IMR-90 (cell line): ENCODE measurements around the gene PPIL6. TPM values are rescaled to one million over a fixed set of nuclear protein-coding genes. Genes with fewer than 3 reads are reported as not detected.

ENCODE experiments used
- ATAC-seq: fragments of 200-7000 bp; cut with Tn5 transposase; 2 replicates; pipeline ENCODE4 v1.9.1; 2020; ENCODE audit warnings: low read depth, mild to moderate bottlenecking, moderate library complexity
- BruUV-seq: library from RNA; stranded (reverse); fragments of 400-500 nt; replicated peaks from 2 replicates; lab custom pipeline; 2021; lab: Mats Ljungman, UMichigan
- CTCF ChIA-PET: fragments of 300-600 bp; formaldehyde crosslinking; extraction: SDS; loops from one replicate; lab custom pipeline; 2021; ENCODE audit warnings: antibody characterized with exemption; lab: Yijun Ruan, JAX
- POLR2A ChIA-PET: fragments of 300-600 bp; sonication (Branson Sonifier 250); formaldehyde crosslinking; loops from one replicate; lab custom pipeline; 2022; ENCODE audit warnings: antibody characterized with exemption; ENCODE audit not compliant: unreplicated experiment; lab: Charles Lee
- DNase-seq: peaks from one replicate; pipeline ENCODE4 v3.0.0; 2013
- H2AFZ ChIP-seq: replicated peaks from 2 replicates; pipeline ENCODE3; 2013; ENCODE audit warnings: low read length, mild to moderate bottlenecking; ENCODE audit not compliant: poor library complexity
- H2AK5ac ChIP-seq: 2 replicates; pipeline ENCODE4 v1.6.1; 2013; ENCODE audit warnings: low read depth, low read length, inconsistent platforms
- H2AK9ac ChIP-seq: replicated peaks from 2 replicates; pipeline ENCODE3; 2013; ENCODE audit warnings: mild to moderate bottlenecking, low read depth, low read length, moderate library complexity; ENCODE audit not compliant: poor library complexity
- H2BK120ac ChIP-seq: 2 replicates; pipeline ENCODE4 v1.6.1; 2013; ENCODE audit warnings: low read depth, low read length, inconsistent platforms
- H2BK15ac ChIP-seq: 3 replicates; pipeline ENCODE4 v1.6.1; 2013; ENCODE audit warnings: low read depth, low read length, inconsistent platforms
- H2BK20ac ChIP-seq: 2 replicates; pipeline ENCODE4 v1.6.1; 2013; ENCODE audit warnings: low read depth, mild to moderate bottlenecking, inconsistent platforms, low read length, moderate library complexity
- H2BK5ac ChIP-seq: 2 replicates; pipeline ENCODE4 v1.6.1; 2013; ENCODE audit warnings: mild to moderate bottlenecking, low read depth, low read length, inconsistent platforms; ENCODE audit not compliant: poor library complexity, severe bottlenecking
- H3K14ac ChIP-seq: replicated peaks from 2 replicates; pipeline ENCODE4 v1.6.1; 2013; ENCODE audit warnings: low read depth, low read length, inconsistent platforms
- H3K18ac ChIP-seq: 2 replicates; pipeline ENCODE4 v1.6.1; 2013; ENCODE audit warnings: low read depth, low read length, control low read depth
- H3K23ac ChIP-seq: 2 replicates; pipeline ENCODE4 v1.6.1; 2013; ENCODE audit warnings: low read depth, low read length, inconsistent platforms
- H3K27ac ChIP-seq: 2 replicates; pipeline ENCODE4 v1.5.1; 2013; ENCODE audit warnings: mild to moderate bottlenecking, control low read depth, low read length; ENCODE audit not compliant: insufficient read depth
- H3K27me3 ChIP-seq: 2 replicates; pipeline ENCODE4 v1.6.1; 2013; ENCODE audit warnings: low read length; ENCODE audit not compliant: control insufficient read depth, insufficient read depth
- H3K36me3 ChIP-seq: 2 replicates; pipeline ENCODE4 v1.6.1; 2013; ENCODE audit warnings: low read length, mixed read lengths; ENCODE audit not compliant: control insufficient read depth, insufficient read depth
- H3K4ac ChIP-seq: 2 replicates; pipeline ENCODE4 v1.6.1; 2013; ENCODE audit warnings: low read depth, low read length, inconsistent platforms
- H3K4me1 ChIP-seq: 2 replicates; pipeline ENCODE4 v1.6.1; 2013; ENCODE audit warnings: low read length, mixed read lengths; ENCODE audit not compliant: control insufficient read depth, insufficient read depth
- H3K4me2 ChIP-seq: 2 replicates; pipeline ENCODE4 v1.6.1; 2013; ENCODE audit warnings: low read depth, mild to moderate bottlenecking, control low read depth, low read length, moderate library complexity
- H3K4me3 ChIP-seq: 2 replicates; pipeline ENCODE4 v1.5.1; 2013; ENCODE audit warnings: low read depth, mild to moderate bottlenecking, control low read depth, low read length, moderate library complexity; ENCODE audit not compliant: insufficient read depth
- H3K56ac ChIP-seq: 2 replicates; pipeline ENCODE4 v1.6.1; 2013; ENCODE audit warnings: low read length, inconsistent platforms; ENCODE audit not compliant: insufficient read depth; ENCODE audit errors: extremely low read depth
- H3K79me1 ChIP-seq, 2 experiments: 2 replicates each; pipeline ENCODE4 v1.6.1; 2013; ENCODE audit warnings: low read length in 2 of 2, inconsistent platforms in 1 of 2, low read depth in 1 of 2
- H3K9ac ChIP-seq: 2 replicates; pipeline ENCODE4 v1.6.1; 2013; ENCODE audit warnings: low read depth, low read length, control low read depth
- H3K9me1 ChIP-seq: 2 replicates; pipeline ENCODE4 v1.6.1; 2013; ENCODE audit warnings: low read length, inconsistent platforms; ENCODE audit not compliant: insufficient read depth
- H3K9me3 ChIP-seq: 2 replicates; pipeline ENCODE4 v1.6.1; 2013; ENCODE audit warnings: low read length; ENCODE audit not compliant: control insufficient read depth, insufficient read depth
- H4K20me1 ChIP-seq: 2 replicates; pipeline ENCODE4 v1.6.1; 2013; ENCODE audit warnings: low read length, inconsistent platforms; ENCODE audit not compliant: insufficient read depth
- H4K5ac ChIP-seq: 2 replicates; pipeline ENCODE4 v1.6.1; 2013; ENCODE audit warnings: mild to moderate bottlenecking, low read depth, low read length, control low read depth
- H4K8ac ChIP-seq, 2 experiments: 2 replicates each; pipeline ENCODE4 v1.6.1; 2013; ENCODE audit warnings: low read depth in 2 of 2, low read length in 2 of 2, control low read depth in 1 of 2, inconsistent platforms in 1 of 2
- H4K91ac ChIP-seq: 2 replicates; pipeline ENCODE4 v1.6.1; 2013; ENCODE audit warnings: low read depth, low read length, inconsistent platforms; ENCODE audit not compliant: insufficient read depth
- CEBPB ChIP-seq: IDR thresholded peaks from 2 replicates; pipeline ENCODE4 v1.6.1; 2012; ENCODE audit warnings: low read depth, low read length, improper control_type of control experiment
- ELK1 ChIP-seq: fragments of 150-350 bp; IDR thresholded peaks from 2 replicates; pipeline ENCODE4 v1.6.1; 2016; ENCODE audit warnings: low read depth, mild to moderate bottlenecking, low read length, moderate library complexity, borderline replicate concordance
- MAZ ChIP-seq: IDR thresholded peaks from 2 replicates; pipeline ENCODE4 v1.6.1; 2012; ENCODE audit warnings: low read depth, mild to moderate bottlenecking, low read length, improper control_type of control experiment, moderate library complexity, borderline replicate concordance
- MXI1 ChIP-seq: IDR thresholded peaks from 2 replicates; pipeline ENCODE4 v1.6.1; 2012; ENCODE audit warnings: low read depth, mild to moderate bottlenecking, low read length, moderate library complexity, borderline replicate concordance
- POLR2A ChIP-seq: IDR thresholded peaks from 2 replicates; pipeline ENCODE4 v1.6.1; 2012; ENCODE audit warnings: mild to moderate bottlenecking, low read depth, low read length
- USF2 ChIP-seq: fragments of 150-350 bp; IDR thresholded peaks from 2 replicates; pipeline ENCODE4 v1.6.1; 2017; ENCODE audit warnings: mild to moderate bottlenecking, antibody characterized with exemption, low read length, low read depth
- WGBS, 2 experiments: methylation state at CpG; one replicate each; pipeline versions ENCODE4 v1.1.5 to v1.1.7; 2013; ENCODE audit warnings: missing lambda C conversion rate in 2 of 2; ENCODE audit not compliant: insufficient read length in 1 of 2; ENCODE audit errors: extremely low coverage in 2 of 2; 5-methylcytosine and 5-hydroxymethylcytosine counted together
- dilution Hi-C: fragments of 300-500 bp; cut with HindIII; formaldehyde crosslinking; loops from one replicate; pipeline ENCODE4 v1.14.3; 2018; ENCODE audit warnings: low sequenced_read_pairs; ENCODE audit not compliant: unreplicated experiment
- in situ Hi-C: fragments of 300-500 bp; cut with MboI; formaldehyde crosslinking; loops from 3 replicates; pipeline ENCODE4 v1.14.3; 2019; ENCODE audit warnings: low sequenced_read_pairs, inconsistent platforms, mixed read lengths
- intact Hi-C: fragments of 100-400 bp; cut with micrococcal nuclease; formaldehyde crosslinking; loops from 2 replicates; pipeline ENCODE4 v1.10.0; 2022
- polyA plus RNA-seq, 3 experiments: library from polyadenylated mRNA; depleted of rRNA; stranded (reverse); fragments of >200 nt; gene quantifications; 2 replicates each; pipeline ENCODE4 v1.2.3, GENCODE V29; 2012; ENCODE audit warnings: low replicate concordance in 1 of 3
- total RNA-seq: library from RNA; depleted of rRNA; stranded (reverse); fragments of >200 nt; gene quantifications from 2 replicates; pipeline ENCODE4 v1.2.3, GENCODE V29; 2012

Gene PPIL6
- total and polyA plus RNA-seq, 2 of the 4 experiments (the other 2 are of a cell fraction) = 0.15 to 0.18 TPM

GRCh38 chr6:109482905-109483734 is 42.7 kb upstream of the PPIL6 start, which contains the start of gene ZBTB24:
TSS of gene ZBTB24 (minus strand) at chr6:109483219. CDS start at chr6:109482026, 1,193 bp downstream.
- WGBS, 2 experiments = 0% methylated on average over 7 of the region's 97 CpGs; no CpG with 5 or more reads in 1 of the 2 experiments
- in situ Hi-C loops = no loop called here
- H2BK5ac ChIP-seq = no peak within 1 kb of the TSS
- peak within 1 kb of the TSS; percentile 61 for H3K9ac ChIP-seq
- H4K20me1 ChIP-seq = no peaks in the 10 kb centered on the region; the same call in 1 of the 2 replicates
- H3K4me3 ChIP-seq = peak within 1 kb of the TSS; percentile 76
- no peak within 1 kb of the TSS; the same call in 1 of the 2 replicates for H3K27ac ChIP-seq
- H3K27me3 ChIP-seq = no peaks in the 10 kb centered on the region; the same call in 1 of the 2 replicates
- H3K9me1 ChIP-seq = no peaks in the 10 kb centered on the region
- no TSS peak for BruUV-seq
- CTCF ChIA-PET = interaction anchor here (0.6 kb wide), 1 partner anchor 25 kb away, joined by 4 read pairs; no protein-coding TSS in a partner anchor
- no peaks in the 10 kb centered on the region for H3K9me3 ChIP-seq
- dilution Hi-C loops = no loop called here
- no peak within 1 kb of the TSS for H2BK15ac ChIP-seq
- H2AFZ ChIP-seq = peak within 1 kb of the TSS; percentile 89
- intact Hi-C loops = loop anchor here (5.0 kb wide), 1 partner anchor 391 kb away; the partner anchor contains the start of gene SESN1
- H3K56ac ChIP-seq = peak within 1 kb of the TSS; percentile 40; the same call in 1 of the 2 replicates
- H3K36me3 ChIP-seq = peaks cover 12% of the 10 kb centered on the region
- peak within 1 kb of the TSS; percentile 17; the same call in 1 of the 2 replicates for H3K23ac ChIP-seq
- no peak within 1 kb of the TSS for H2BK120ac ChIP-seq
- peaks cover 31 to 38% of the 10 kb centered on the region in 2 experiments for H3K79me1 ChIP-seq
- no peak within 1 kb of the TSS for H2BK20ac ChIP-seq
- peaks cover 3% of the 10 kb centered on the region; the same call in 1 of the 2 replicates for H3K4me1 ChIP-seq
- DNase-seq = peak; percentile 80
- no peak within 1 kb of the TSS; the same call in 1 of the 2 replicates for H2AK5ac ChIP-seq
- TF ChIP-seq ELK1 (no peak), MXI1 (peak; percentile 69; the same call in 1 of the 2 replicates), MAZ (peak; percentile 99), CEBPB (no peak), USF2 (peak; percentile 88), POLR2A (peak; percentile 67; the same call in 1 of the 2 replicates)
- peak; percentile 94 for ATAC-seq
- peak within 1 kb of the TSS; percentile 100 for H3K4me2 ChIP-seq
- POLR2A ChIA-PET = no interaction called here
- peak within 1 kb of the TSS; percentile 2; the same call in 1 of the 2 replicates for H4K91ac ChIP-seq
- peak within 1 kb of the TSS; percentile 11 for H3K14ac ChIP-seq
- peak within 1 kb of the TSS; percentile 60; the same call in 1 of the 2 replicates for H4K5ac ChIP-seq
- peak within 1 kb of the TSS; percentile 3 for H3K4ac ChIP-seq
- peak within 1 kb of the TSS; percentile 13 for H2AK9ac ChIP-seq
- peak within 1 kb of the TSS; percentile 17 to 76; a peak in 2 of 4 replicates for H4K8ac ChIP-seq
- H3K18ac ChIP-seq = peak within 1 kb of the TSS; percentile 28; the same call in 1 of the 2 replicates
